HG03045 (cell line): ENCODE measurements around the gene PHACTR2.
"Not testable (repeated sequence)": the region's sequence is repeated elsewhere in the genome, so short reads cannot be mapped to it uniquely, and the experiment has no call there.

Experiments used
- ATAC-seq: cut with Tn5 transposase; IDR thresholded peaks from one replicate; pipeline ENCODE4 v1.9.1; 2021; ENCODE audit warnings: mild to moderate bottlenecking, moderate library complexity; ENCODE audit not compliant: unreplicated experiment

PHACTR2 gene

DNA sequence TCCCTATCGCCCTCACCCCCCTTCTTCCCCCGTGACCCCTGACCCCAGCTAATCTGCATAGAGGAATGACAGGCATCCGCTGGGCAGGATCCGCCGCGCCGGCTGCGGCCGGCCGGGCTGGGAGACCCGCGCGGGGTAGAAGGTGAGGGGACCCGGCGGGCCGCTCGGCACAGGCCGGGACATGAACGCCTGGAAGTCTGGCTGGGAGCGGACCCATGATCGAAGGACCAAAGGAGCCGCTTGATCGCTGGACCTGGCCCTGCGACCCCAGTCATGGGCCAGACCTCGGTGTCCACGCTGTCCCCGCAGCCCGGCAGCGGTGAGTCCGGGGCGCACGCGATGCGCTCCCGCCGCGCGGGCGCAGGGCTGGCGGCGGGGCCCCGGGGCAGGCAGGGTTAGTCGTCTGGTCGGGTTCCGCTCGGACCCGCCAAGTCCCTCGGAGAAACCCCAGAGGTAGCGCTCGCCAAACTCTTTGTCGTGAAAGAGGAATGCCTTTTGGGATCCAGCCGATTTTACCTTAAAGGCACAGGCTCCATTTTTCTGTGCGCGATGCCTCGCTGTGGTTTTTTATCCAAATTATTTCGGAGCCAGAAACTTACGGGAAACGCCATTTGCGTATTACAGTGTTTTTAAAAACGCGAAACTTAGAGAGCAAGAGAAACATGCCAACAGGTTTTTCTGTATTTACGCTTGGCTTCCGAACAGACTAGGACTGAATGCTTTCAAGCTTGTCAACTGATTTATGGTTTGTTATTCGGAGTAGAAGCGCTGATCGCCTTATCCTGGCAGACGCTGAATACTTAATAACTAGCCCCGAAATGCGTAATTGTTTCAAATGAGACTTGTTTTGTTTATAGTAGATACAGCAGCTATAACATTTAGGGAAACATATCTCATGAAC, at the start of gene PHACTR2:
Gene PHACTR2, plus strand, starts transcription at position 75 of the 901 bp plus-strand sequence. Its CDS starts 199 bp downstream, at position 274.
- peak; percentile 47 for ATAC-seq

- no peak for ATAC-seq
These were observed 48.4 kb upstream of the PHACTR2 start for GRCh38 chr6:143629104-143630080.

GRCh38 chr6:143631196-143631595, 46.6 kb upstream of the PHACTR2 start:
- ATAC-seq = not testable (repeated sequence)

GRCh38 chr6:143632894-143633293, 44.9 kb upstream of the PHACTR2 start:
- no peak for ATAC-seq

DNA sequence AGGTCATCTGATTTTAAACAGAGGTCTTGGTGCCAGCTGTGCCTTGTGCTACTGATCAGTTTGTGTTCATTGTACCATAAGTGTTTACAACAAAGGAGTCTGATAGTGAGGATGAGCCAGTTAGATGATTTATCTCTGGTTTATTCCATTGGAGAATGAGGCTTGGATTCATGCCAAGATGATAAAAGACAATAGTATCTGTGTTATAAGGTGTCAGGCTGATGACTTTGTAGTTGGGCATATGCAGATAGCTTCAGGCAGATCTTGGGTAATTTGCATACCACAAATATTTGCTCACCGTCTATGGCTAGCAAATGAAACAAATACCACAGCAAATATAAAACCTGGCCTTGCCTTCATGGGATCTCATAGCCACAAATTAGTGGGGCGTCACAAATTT, 43.3 kb upstream of the PHACTR2 start:
- no peak for ATAC-seq

GRCh38 chr6:143637691-143638090, 40.1 kb upstream of the PHACTR2 start:
- ATAC-seq = no peak

- ATAC-seq = no peak
These were observed 35.4 kb upstream of the PHACTR2 start for GRCh38 chr6:143642403-143642802.

DNA sequence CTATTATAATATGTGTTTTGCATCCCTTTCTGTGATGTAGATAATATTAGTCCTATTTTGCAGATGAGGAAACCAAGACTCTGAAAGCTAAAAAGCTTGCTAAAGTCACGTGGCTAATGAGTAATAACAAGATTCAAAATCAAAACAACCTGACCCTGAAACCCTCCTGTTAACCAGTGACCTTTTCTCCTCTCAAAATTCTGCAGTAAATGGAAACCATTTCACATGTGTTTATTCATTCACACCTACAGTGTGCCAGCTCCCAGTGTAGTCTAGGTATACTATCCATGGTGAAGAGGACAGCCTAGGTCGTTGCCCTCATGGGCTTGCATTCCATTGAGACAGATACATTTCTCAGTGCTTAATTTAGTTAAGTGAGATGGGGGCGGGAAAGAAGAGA, 30.6 kb upstream of the PHACTR2 start:
- no peak for ATAC-seq

- ATAC-seq = no peak
These were observed 30.0 kb upstream of the PHACTR2 start for GRCh38 chr6:143647732-143648131.

DNA sequence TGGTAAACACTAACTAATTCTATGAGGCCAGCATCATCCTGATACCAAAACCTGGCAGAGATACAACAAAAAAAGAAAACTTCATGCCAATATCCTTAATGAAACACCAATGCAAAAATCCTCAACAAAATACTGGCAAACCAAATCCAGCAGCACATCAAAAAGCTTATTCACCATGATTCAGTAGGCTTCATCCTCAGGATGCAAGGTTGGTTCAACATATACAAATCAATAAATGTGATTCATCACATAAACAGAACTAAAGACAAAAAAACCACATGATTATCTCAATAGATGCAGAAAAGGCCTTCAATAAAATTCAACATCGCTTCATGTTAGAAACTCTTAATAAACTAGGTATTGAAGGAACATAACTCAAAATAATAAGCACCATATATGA, 28.4 kb upstream of the PHACTR2 start:
- ATAC-seq = not testable (repeated sequence)

GRCh38 chr6:143651328-143651727, 26.4 kb upstream of the PHACTR2 start:
- ATAC-seq = not testable (repeated sequence)

DNA sequence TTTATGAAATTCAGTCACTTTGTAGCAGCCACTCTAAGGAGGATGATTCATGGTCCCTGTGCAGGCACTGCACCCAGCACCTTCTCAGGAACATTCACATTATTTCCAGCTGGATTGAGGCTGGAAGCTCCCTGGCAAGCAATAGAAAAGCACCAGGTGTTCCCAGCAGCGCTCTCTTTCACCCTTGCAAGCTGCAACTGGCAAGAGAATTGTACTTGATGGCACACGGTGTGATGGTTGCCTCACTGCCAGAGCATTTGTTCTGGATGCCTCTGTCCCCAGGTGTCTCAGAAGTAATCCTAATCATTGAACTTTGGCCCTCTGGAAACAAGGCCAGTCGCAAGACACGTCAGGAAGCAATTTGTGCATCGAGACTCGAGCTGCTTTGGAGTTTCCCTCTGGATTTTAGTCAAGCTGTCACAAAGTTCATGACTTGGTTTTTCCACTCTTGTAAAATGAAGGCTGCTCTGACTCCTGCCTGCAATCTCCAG, 24.9 kb upstream of the PHACTR2 start:
- ATAC-seq = no peak

GRCh38 chr6:143655541-143655940, 22.2 kb upstream of the PHACTR2 start:
- ATAC-seq = no peak

DNA sequence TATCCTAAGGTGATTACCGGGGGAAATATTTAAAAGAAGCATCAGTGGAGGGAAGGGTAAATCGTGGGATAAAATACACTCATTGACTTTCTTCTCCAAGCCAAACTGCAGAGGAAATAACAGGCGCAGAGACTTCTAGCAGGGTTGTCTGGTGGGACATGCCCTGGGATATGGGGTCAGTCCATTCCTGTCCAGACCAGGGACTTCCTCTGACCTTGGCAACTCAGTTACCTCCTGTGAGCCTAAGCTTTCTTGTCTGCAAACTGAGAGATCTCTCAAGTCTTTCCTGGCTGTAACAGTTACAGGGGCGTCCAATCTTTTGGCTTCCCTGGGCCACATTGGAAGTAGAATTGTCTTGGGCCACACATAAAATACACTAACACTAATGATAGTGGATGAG, 21.7 kb upstream of the PHACTR2 start:
- ATAC-seq = no peak

- ATAC-seq = no peak
These were observed 20.0 kb upstream of the PHACTR2 start for GRCh38 chr6:143657809-143658208.

DNA sequence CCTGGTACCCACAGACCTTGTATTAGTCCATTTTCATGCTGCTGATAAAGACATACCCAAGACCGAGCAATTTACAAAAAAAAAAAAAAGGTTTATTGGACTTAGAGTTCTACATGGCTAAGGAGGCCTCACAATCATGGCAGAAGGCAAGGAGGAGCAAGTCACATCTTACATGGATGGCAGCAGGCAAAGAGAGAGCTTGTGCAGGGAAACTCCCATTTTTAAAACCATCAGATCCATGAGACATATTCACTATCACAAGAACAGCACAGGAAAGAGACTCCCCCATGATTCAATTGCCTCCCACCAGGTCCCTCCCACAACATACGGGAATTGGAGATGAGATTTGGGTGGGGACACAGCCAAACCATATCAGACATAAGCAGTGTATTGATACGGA, 17.6 kb upstream of the PHACTR2 start:
- ATAC-seq = not testable (repeated sequence)

DNA sequence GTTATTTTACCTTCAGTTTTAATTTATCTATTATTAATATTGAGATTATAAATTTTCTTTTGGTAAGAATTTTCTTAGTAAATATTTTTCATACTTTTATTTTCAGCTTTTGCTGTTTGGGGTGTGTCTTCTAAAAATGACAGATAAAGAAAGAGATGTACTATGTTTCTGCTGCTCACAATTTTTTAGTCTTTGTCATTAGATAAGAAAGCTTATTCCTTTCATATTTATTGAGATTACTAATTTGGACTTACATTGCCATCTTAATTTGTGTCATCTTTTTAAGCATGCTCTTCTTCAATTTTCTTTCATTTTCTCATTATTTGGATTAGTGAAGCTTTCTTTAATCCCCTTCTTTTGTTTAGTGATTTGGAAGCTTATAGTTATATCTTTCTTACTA, 13.6 kb upstream of the PHACTR2 start:
- no peak for ATAC-seq

- not testable (repeated sequence) for ATAC-seq
These were observed 11.8 kb upstream of the PHACTR2 start for GRCh38 chr6:143666007-143666406.

GRCh38 chr6:143669483-143669882, 8.3 kb upstream of the PHACTR2 start:
- not testable (repeated sequence) for ATAC-seq

GRCh38 chr6:143673669-143674068, 4.1 kb upstream of the PHACTR2 start:
- ATAC-seq = no peak
